Erythroblast (primary cell): ENCODE measurements around the gene EIF4G3.

Experiments used
- DNase-seq, 2 experiments: peaks; one replicate each; lab custom pipeline; 2025; lab: John Stamatoyannopoulos, UW
- GATA1 ChIP-seq: IDR thresholded peaks from 2 replicates; pipeline ENCODE4 v1.6.1; 2011; ENCODE audit warnings: low read depth, mild to moderate bottlenecking, control low read depth, low read length, moderate library complexity
- POLR2A ChIP-seq: IDR thresholded peaks from 2 replicates; pipeline ENCODE4 v1.6.1; 2011; ENCODE audit warnings: mild to moderate bottlenecking, low read length

The EIF4G3 gene

DNA sequence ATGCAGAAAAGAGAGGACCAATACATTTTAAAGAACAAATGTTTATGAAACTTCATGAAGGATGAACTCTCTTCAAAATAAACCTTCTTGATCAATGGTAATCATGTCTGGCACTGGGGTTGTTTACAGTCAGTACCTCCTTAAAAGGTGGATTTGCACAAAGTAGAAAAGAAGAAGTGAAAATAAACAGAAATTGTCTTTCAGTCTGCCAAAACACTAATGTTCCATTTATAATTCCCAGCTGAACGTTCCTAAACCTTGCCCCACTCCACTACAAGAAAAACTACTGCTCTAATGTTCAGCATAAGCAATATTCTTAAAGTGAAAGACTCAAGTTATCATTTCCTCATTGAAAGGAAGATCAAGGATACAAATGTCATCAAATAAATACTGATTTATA is 86.2 kb downstream of the EIF4G3 start:
- DNase-seq = no peak
- TF ChIP-seq POLR2A (no peak), GATA1 (no peak)

DNA sequence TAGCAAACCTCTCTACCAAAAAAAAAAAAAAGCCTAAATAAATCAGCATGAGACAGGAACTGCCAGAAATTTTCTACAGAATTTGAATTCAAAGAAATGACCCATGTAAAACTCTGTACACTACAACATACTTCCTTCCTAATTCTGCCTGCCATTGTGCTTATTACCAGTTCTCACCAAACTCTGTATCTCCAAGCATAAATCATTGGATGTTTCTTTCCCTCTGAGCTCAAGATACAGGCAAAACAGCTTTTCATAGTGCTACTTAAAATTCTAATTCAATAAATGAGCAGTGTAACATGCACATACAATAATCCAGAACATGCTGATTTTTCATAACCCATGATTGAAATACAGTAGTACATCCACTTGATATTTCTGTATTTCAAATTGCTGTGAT is 87.0 kb downstream of the EIF4G3 start:
- no peak for DNase-seq
- TF ChIP-seq GATA1 (no peak), POLR2A (no peak)

DNA sequence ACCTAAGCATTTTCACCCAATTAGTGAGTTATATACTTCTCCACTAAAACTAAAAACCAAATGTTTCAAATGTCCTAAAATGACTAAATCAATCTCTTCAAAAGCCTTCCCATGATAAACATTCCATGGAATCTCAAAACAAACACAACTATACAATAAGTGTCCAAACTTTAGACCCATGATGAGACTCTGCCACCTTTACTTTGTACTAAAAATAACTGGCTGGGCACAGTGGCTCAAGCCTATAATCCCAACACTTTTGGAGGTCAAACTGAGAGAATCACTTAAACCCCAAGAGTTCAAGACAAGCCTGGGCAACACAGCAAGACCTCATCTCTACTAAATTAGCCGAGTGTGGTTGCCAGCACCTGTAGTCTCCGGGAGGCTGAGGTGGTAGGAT is 87.4 kb downstream of the EIF4G3 start:
- no peak for DNase-seq
- TF ChIP-seq GATA1 (no peak), POLR2A (no peak)

DNA sequence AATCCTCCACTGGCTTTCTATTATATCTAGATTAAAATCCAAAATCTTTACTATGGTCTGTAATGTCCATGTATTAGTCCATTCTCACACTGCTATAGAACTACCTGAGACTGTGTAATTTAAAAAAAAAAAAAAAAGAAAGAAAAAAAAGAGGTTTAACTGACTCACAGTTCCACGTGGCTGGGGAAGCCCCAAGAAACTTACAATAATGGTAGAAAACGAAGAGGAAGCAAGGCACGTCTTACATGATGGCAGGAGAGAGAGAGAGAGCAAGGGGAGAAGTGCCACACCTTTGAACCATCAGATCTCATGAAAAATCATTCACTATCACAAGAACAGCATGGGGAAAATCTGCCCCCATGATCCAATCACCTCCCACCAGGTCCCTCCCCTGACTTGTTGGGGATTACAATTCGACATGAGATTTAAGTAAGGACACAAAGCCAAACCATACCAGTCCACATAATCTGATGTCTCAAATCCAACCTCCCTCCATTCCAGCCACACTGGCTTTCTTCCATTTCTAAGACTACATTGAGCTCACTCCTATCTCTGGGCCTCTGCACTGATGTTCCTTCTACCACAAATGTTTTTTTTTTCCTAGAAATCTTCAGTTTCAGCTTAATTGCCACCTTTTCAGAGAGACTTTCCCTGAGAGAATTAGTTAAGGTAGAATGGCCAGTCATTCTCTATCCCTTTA is 92.4 kb downstream of the EIF4G3 start:
- no peak for TF ChIP-seq GATA1
- TF ChIP-seq POLR2A = no peak
- no peak for DNase-seq

DNA sequence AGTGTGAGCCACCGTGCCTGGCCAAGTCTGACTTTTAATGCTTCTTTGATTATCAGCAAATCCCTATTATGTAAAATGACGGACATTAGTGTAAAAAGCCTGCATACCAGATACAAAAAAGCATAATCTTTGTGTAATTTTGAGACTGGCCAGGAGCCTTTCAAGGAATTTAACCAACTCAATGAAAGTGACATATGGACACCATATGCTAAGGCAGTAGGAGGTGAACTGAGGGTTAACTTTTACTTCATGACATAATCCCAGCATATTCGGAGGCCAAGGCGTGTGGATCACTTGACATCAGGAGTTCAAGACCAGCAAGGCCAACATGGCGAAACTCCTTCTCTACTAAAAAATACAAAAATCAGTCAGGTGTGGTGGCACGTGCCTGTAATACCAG is 94.6 kb downstream of the EIF4G3 start:
- TF ChIP-seq POLR2A (no peak), GATA1 (no peak)
- no peak for DNase-seq

DNA sequence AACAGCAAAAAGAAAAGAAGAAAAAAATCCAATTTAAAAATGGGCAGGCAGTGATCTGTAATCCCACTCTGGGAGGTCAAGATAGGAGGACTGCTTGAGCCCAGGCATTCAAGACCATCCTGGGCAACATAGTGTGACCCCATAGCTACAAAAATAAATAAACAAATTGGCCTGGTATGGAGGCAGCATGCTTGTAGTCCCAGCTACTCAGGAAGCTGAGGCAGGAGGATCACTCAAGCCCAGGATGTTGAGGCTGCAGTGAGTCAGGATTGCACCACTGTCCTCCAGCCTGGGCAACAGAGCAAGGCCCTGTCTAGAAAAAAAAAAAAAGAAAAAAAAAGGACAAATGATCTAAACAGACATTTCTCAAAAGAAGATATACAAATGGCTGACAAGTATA is 99.6 kb downstream of the EIF4G3 start:
- no peak for DNase-seq
- TF ChIP-seq GATA1 = no peak
- no peak for TF ChIP-seq POLR2A

DNA sequence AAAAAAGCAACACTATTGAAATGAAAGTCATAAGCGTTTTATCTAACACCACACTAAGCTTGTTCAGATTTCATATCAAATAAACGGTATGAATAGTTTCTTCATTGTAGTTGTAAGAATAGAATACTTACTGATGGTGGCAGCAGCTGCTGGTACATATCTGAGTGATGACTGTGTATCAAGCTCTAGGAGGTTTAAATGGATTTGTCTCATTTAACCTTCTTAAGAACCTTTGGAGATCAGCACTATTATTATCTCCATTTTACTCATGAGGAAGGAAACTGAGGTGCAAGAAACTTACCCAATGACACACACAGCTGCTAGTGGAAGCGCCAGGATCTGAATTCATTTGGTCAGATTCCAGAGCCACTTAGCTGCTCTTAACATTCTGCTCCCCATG is 104.0 kb downstream of the EIF4G3 start:
- DNase-seq = no peak
- TF ChIP-seq POLR2A (no peak), GATA1 (no peak)

DNA sequence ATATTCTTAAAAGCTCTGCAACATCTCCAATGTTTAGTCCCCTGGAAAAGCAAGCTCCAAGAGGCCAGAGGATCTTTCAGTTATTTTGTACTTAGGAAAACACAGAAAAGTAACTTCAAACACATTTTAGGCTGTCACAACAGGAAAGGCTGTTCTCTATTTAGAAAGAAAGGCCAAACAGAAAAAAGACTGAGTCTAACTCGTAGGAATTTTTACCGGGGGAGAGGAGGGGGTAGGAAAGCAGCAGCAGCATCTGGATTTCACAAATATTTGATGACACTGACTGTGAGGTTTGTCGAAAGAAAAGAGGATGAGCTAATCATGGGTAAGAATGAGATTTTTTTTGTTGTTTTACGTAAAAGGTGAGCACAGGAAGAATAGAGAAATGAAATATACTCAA is 107.1 kb downstream of the EIF4G3 start:
- no peak for TF ChIP-seq POLR2A
- no peak for TF ChIP-seq GATA1
- DNase-seq = no peak

DNA sequence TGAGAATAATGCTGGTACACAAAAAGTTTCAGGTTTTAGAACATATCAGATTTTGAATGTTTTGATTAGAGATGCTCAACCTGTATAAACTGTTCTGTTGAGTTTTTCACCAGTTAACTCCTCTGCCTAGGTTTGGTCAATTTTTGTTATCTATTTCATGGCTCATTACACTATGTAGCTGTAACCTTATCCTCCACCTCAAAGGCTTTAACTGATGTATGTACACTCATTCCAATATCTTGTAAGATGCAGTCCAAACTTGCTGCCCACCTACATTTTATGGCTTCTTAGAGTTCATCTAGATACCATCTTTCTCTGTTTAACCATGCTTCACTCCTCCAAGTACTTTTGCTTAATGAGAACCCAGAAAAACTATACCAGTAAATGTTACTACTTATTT is 107.8 kb downstream of the EIF4G3 start:
- DNase-seq = no peak
- TF ChIP-seq GATA1 = no peak

DNA sequence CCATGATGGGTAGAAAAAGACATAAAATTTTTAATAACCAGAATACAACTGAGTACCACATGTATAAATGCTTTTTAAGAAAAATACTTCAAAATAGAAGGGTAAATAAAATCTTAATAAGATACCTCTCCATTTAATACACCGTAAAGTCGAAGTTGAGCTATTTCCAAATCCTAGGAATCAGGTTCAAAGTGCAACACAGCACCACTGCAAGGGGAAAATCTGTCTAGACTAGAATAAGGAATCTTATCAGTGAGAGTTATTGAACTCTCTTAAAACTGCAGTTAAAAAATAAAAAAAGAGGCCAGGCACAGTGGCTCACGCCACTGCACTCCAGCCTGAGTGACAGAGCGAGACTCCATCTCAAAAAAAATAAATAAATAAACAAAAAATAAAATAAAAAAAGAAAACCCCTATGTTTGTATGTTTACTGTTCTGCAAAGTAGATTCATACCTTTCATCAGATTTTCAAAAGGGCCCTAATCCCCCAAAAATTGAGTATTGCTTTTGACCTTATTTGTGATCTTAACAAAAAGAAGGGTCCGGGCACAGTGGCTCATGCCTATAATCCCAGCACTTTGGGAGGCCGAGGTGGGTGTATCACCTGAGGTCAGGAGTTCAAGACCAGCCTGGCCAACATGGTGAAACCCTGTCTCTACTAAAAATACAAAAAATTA is 109.0 kb downstream of the EIF4G3 start:
- no peak for DNase-seq
- no peak for TF ChIP-seq GATA1
- no peak for TF ChIP-seq POLR2A

DNA sequence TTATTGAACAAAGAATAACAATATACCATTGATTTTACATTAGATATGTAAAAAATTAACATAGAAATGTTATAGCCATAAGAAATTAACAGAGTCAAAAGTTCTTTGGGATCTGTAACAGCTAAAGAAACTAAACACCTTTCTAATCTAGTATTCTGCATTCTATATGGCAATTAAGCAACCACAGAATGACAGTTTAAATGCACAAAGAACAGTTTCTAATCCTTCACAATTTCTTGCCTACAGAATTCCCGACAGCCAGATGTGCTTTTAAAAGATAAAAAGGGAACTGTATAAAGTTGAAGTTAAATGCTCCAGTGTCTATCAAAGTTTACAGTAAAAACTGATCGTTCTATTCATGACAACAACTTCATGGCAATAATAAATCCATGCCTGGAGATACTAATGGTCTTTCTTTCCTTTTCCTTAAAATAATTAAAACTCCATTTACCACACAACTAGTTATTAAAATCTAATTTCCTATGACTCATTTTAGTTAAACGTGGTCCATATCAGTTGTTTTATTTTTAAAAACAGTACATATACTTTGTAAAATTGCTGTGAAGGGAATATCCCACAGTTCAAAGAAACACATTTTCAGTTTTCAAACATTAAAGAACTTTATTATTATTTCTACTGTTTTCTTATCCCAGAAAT is 110.2 kb downstream of the EIF4G3 start:
- TF ChIP-seq POLR2A (no peak), GATA1 (no peak)
- DNase-seq = no peak

DNA sequence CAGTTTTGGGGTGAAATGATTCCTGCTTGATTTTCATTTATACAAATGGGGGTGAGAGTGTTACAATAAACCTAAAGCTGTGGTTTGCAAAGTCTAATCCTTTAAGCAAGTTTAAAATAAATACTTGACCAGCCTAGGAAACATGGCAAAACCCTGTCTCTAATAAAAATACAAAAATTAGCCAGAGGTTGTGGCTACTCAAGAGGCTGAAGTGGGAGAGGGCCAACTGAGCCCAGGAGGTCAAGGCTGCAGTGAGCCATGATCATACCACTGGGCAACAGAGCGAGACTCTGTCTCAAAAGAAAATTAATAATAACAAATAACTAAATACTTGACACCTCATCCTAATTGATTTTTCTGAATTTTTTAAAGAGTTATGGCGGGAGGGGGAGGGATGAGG is 110.8 kb downstream of the EIF4G3 start:
- DNase-seq = no peak
- no peak for TF ChIP-seq POLR2A
- TF ChIP-seq GATA1 = no peak

DNA sequence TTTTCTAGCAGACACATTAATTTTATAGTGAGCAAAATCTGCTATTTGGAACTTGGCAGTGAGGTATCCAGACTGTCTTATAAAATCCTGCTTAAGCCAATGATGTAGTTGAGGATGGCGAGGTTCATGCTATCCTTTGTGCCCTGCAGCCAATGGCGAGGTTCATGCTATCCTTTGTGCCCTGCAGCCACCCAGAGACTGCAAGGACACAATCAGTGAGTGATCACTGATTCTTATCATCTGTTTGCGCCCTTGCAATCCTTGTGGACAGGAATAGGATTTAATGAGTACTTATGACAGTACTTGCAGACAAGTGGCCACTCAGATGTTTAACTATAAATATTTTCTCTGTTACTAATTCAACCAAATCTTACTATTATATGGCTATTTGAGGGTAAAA is 112.6 kb downstream of the EIF4G3 start:
- no peak for DNase-seq
- no peak for TF ChIP-seq GATA1

DNA sequence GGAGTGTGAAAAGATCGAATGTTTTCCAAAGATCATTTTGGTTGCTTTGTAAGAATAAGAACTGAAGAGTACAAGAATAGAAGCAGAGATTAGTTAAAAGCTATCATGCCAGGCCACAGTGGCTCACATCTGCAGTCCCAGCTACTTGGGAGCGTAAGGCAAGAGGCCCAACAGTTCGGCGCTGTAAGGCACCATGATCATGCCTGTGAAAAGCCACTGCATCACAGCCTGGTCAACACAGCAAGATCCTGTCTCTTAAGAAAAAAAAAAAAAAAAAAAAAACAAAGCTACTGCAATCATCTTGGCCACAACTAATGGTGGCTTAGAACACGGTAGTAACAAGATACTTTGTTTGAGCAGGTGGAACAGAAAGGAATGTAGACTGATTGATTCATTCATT is 116.2 kb downstream of the EIF4G3 start:
- TF ChIP-seq POLR2A (no peak), GATA1 (no peak)
- no peak for DNase-seq
